ENCODE measurements around the gene FSTL1.

FSTL1 gene

GRCh38 chr3:120368172-120368571 lies 82.6 kb downstream of the FSTL1 start:
- in situ Hi-C loops (cut with HindIII; ENCODE audit: low sequenced_read_pairs), result no loop called here

- in situ Hi-C loops (cut with HindIII; ENCODE audit: low sequenced_read_pairs), result no loop called here
Observed at GRCh38 chr3:120364821-120365220, 86.0 kb downstream of the FSTL1 start.

- in situ Hi-C loops (cut with HindIII; ENCODE audit: low sequenced_read_pairs), result no loop called here
Observed at GRCh38 chr3:120364101-120364500, 86.7 kb downstream of the FSTL1 start.

- in situ Hi-C loops (cut with HindIII; ENCODE audit: low sequenced_read_pairs), result no loop called here
Observed at GRCh38 chr3:120357807-120358206, 93.0 kb downstream of the FSTL1 start.

- in situ Hi-C loops (cut with HindIII; ENCODE audit: low sequenced_read_pairs), result no loop called here
Observed at GRCh38 chr3:120355486-120355885, 95.3 kb downstream of the FSTL1 start.

- in situ Hi-C loops (cut with HindIII; ENCODE audit: low sequenced_read_pairs), result no loop called here
Observed at GRCh38 chr3:120353463-120353862, 97.3 kb downstream of the FSTL1 start.

- in situ Hi-C loops (cut with HindIII; ENCODE audit: low sequenced_read_pairs), result no loop called here
Observed at GRCh38 chr3:120352017-120352416, 98.8 kb downstream of the FSTL1 start.

GRCh38 chr3:120350401-120350941 lies 100.3 kb downstream of the FSTL1 start:
- in situ Hi-C loops (cut with HindIII; ENCODE audit: low sequenced_read_pairs), result no loop called here

GRCh38 chr3:120349855-120350125 lies 101.0 kb downstream of the FSTL1 start:
- in situ Hi-C loops (cut with HindIII; ENCODE audit: low sequenced_read_pairs), result no loop called here

GRCh38 chr3:120348991-120349854 lies 101.6 kb downstream of the FSTL1 start, which contains the start of gene LRRC58:
Gene LRRC58, minus strand, starts transcription at chr3:120349354. Its CDS starts 111 bp downstream, at chr3:120349243.
- in situ Hi-C loops (cut with HindIII; ENCODE audit: low sequenced_read_pairs), result no loop called here

GRCh38 chr3:120348065-120348990 lies 102.5 kb downstream of the FSTL1 start:
- in situ Hi-C loops (cut with HindIII; ENCODE audit: low sequenced_read_pairs), result no loop called here

GRCh38 chr3:120344349-120344748 lies 106.4 kb downstream of the FSTL1 start:
- in situ Hi-C loops (cut with HindIII; ENCODE audit: low sequenced_read_pairs), result no loop called here
